ENCODE measurements around the gene RDH13.

The RDH13 gene

GRCh38 chr19:55058781-55059610, 4.0 kb downstream of the RDH13 start:
- peaks cover 4% of the 10 kb centered on the region for H3K4me1 Mint-ChIP-seq

DNA sequence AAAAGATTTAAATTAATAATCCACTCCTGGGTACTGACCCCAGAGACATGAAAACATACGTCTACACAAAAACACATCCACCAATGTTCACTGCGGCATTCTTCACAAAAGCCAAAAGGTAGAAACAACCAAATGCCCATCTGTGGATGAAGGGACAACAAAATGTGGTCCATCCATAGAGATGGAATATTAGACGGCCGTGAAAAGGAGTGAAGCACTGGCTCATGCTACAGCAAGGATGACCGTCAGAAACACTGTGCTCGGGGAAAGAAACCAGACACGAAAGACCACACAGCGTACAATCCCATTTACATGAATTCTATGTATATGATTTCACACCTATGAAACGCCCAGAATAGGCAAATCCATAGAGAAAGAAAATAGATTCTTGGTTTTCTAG, 6.1 kb downstream of the RDH13 start:
- Mint-ChIP-seq H3K4me3 (no peak overlapping the region), H3K27me3 (ENCODE audit: low read depth) (no peaks in the 10 kb centered on the region), H3K27ac (no peak overlapping the region), H3K4me1 (peaks cover 4% of the 10 kb centered on the region), H3K9me3 (no peaks in the 10 kb centered on the region), H3K36me3 (ENCODE audit: low read depth) (peaks cover 54% of the 10 kb centered on the region)
- no peak for TF ChIP-seq CTCF (IDR thresholded peaks at IDR 0.05; ENCODE audit: unreplicated experiment in 3 of 3)

More at GRCh38 chr19:55058781-55059610, 4.0 kb downstream of the RDH13 start:
- peaks cover 41% of the 10 kb centered on the region for H3K36me3 Mint-ChIP-seq (ENCODE audit: low read depth)
- no peak overlapping the region for H3K4me3 Mint-ChIP-seq
- H3K9me3 Mint-ChIP-seq, result no peaks in the 10 kb centered on the region
- H3K27me3 Mint-ChIP-seq (ENCODE audit: low read depth), result peaks cover 9% of the 10 kb centered on the region
- TF ChIP-seq CTCF (IDR thresholded peaks at IDR 0.05; ENCODE audit: unreplicated experiment in 3 of 3), result no peak
- no peak overlapping the region for H3K27ac Mint-ChIP-seq

DNA sequence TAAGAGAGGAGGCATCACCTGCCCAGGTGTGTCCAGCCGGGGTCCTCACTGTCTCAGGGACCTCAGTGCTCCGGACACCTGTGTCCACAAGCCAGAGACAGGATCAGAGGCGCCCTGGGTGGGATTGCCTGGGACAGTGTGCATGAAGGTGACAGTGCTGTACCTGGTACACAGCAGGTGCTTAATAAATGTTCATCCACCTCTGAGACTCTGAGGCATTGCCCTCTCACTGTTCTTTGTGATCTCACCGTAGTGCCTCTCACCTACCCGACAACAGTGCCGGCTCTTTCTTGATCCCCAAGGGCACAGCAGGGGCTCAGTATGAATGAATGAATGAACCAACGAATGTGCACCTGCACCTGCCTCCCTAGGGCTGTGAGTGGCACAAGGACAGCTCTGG, 9.2 kb downstream of the RDH13 start:
- H3K27ac Mint-ChIP-seq, result no peak overlapping the region
- no peaks in the 10 kb centered on the region for H3K9me3 Mint-ChIP-seq
- no peaks in the 10 kb centered on the region for H3K4me1 Mint-ChIP-seq
- H3K27me3 Mint-ChIP-seq (ENCODE audit: low read depth), result no peaks in the 10 kb centered on the region
- no peak overlapping the region for H3K4me3 Mint-ChIP-seq
- H3K36me3 Mint-ChIP-seq (ENCODE audit: low read depth), result peaks cover 52% of the 10 kb centered on the region
- no peak for TF ChIP-seq CTCF (IDR thresholded peaks at IDR 0.05; ENCODE audit: unreplicated experiment in 3 of 3)

DNA sequence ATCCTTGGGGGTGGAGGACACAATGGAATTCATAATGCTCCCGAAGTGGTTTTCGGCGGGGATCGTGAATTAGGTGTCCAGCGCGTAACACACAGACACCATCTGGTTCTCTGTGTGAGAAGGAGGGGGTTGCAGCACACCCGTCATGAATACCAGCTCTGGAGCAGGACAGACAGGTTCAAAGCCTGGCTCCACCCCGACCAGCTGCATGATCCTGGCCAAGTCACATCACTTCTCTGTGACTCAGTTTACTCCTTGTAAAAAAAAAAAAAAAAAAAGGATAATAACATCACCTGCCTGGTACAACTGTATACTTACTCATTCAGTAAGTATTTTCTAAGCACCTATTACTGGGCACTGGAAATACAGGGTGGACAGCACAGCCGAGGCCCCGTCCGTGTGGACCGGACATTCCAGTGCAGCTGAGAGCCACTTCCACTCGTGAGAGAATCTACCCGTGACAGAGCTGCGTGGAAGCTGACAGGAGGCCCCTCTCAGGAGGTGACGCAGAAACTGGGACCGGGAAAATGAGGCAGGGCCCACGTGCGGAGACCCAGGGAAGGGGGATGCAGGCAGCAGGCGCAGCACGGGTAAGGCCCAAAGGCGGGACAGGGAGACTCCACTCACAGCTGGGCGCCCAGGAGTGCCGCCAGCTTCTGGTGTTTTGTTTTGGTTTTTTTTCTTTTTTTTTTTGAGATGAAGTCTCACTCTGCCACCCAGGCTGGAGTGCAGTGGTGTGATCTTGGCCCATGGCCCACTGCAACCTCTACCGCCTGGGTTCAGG, 12.0 kb downstream of the RDH13 start:
- Mint-ChIP-seq H3K4me3 (no peak overlapping the region), H3K27ac (no peak overlapping the region), H3K9me3 (no peaks in the 10 kb centered on the region), H3K36me3 (ENCODE audit: low read depth) (peaks cover 44% of the 10 kb centered on the region), H3K27me3 (ENCODE audit: low read depth) (no peaks in the 10 kb centered on the region), H3K4me1 (no peaks in the 10 kb centered on the region)
- no peak for TF ChIP-seq CTCF (IDR thresholded peaks at IDR 0.05; ENCODE audit: unreplicated experiment in 3 of 3)

DNA sequence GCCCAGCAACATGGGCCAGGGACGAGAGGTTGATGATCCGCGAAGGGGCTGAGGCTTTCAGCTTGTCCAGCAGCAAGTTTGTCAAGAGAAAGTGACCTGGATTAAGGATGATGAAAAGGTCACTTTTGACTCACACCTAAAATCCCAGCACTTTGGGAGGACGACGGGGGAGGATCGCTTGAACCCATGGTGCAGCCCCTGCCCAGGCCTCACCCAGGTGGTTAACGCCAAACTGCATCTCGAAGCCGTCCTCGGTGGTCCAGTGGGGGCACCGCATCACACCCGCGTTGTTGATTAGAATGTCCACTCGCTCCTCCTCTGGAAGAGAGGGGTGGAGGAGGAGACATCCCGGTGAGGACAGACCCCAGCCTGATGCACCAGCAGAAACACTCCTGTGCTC, 14.5 kb downstream of the RDH13 start:
- H3K4me3 Mint-ChIP-seq, result no peak overlapping the region
- no peaks in the 10 kb centered on the region for H3K27me3 Mint-ChIP-seq (ENCODE audit: low read depth)
- no peak for TF ChIP-seq CTCF (IDR thresholded peaks at IDR 0.05; ENCODE audit: unreplicated experiment in 3 of 3)
- no peaks in the 10 kb centered on the region for H3K9me3 Mint-ChIP-seq
- H3K27ac Mint-ChIP-seq, result no peak overlapping the region
- no peaks in the 10 kb centered on the region for H3K4me1 Mint-ChIP-seq
- peaks cover 35% of the 10 kb centered on the region for H3K36me3 Mint-ChIP-seq (ENCODE audit: low read depth)
